CD4-positive, alpha-beta T cell treated with Interleukin-17A for 1 hour (primary cell): ENCODE data around the gene KLF15.

Experiments used
- DNase-seq: peaks from one replicate; pipeline ENCODE4 v3.0.0-alpha.2; 2020

KLF15 gene

DNA sequence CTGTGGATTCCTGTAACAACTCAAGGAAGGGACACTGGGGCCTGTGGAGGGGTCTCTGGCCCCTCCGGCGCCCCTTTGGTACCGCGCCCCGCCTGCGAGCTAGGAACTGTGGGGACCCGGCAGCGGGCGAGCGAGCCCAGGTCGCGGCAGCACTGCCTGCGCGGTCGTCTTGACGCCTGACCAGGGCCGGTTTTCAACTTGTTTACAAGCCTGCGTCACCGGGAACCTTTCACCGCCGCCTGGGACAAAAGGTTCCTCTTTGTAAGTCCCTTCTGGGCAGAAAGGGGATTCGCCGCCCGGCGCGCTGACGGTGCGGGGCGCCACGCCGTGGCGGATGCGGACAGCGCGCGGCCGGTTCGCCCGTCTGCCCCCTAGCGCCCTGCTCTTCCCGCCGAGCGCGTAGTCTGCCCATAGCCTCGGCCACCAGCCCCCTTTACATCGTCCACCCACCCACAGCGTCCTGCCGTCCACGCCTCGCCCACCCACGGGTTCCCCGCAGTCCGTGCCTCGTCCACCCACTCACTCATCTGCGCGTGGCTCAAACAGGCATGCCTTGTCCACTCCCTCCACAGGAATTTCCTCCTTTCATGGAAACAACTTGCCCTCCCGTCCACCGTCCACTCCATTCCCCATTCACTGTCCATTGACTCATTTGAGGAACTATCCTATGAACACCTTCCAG is 32.0 kb upstream of the KLF15 start:
- peak; percentile 22 for DNase-seq

DNA sequence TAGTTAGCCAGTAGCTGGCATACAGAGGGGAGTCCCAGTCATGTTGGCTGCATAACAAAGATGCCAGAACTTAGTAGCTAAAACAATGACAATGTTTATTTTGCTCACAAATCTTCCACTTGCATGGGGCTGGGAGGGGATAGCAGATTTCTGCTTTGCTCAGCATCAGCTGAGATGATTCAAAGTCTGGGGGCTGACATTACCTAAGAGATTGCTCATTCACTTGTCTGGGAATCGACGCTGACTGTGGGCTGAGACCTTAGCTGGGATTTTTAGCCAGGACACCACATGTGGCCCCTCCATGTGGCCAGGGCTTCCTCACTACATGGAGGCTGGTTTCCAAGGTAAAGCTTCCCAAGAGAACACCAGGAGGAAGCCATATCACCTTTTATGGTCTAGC is 24.8 kb upstream of the KLF15 start:
- DNase-seq, result no peak

- no peak for DNase-seq
These were observed 23.0 kb upstream of the KLF15 start for GRCh38 chr3:126380011-126380768.

GRCh38 chr3:126378341-126378751 is 21.1 kb upstream of the KLF15 start:
- no peak for DNase-seq

GRCh38 chr3:126377211-126377610 is 20.0 kb upstream of the KLF15 start:
- no peak for DNase-seq

DNA sequence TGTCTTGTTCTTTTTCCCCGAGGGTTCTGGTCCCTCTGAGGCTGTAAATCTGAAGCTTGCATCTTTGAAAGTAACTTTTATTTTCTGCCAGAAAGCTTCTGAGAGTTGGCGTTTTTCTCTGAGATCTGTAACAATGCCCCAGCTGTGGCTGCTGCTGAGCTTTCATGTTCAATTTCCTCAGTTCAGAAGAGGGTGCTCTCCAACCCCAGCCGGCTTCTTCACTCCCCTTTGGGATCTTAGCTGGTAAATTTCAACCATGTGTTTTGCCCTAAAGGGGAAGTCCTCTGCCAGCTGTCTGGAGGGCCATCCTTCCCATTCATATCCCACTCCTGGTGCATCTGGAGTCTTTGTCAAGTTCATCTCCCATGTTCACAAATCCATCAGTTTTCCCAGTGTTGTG is 19.2 kb upstream of the KLF15 start:
- no peak for DNase-seq

DNA sequence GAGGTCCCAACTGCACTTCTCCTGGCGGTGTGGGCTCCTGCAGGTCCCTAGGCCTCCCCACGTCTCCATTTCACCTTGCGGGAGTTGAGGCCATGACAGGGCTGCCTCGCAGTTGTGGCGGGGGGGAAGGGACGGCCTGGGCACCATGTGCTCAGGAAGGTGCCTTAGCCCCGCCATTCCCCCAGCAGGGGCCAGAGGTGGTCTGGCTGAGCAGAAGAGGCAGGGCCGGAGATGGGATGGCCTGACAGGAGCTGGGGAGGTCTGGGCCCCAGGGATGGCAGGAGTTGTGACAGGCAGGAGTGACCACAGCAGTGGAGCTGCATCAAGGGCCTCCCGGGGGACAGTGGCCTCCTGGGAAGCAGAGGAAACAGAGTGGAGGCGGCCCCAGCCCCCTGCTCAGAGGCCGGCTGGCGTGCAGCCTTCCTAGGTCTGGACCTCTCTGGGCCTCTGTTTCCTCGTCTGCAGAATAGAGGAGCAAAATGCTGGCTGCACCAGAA is 18.7 kb upstream of the KLF15 start:
- DNase-seq, result no peak

DNA sequence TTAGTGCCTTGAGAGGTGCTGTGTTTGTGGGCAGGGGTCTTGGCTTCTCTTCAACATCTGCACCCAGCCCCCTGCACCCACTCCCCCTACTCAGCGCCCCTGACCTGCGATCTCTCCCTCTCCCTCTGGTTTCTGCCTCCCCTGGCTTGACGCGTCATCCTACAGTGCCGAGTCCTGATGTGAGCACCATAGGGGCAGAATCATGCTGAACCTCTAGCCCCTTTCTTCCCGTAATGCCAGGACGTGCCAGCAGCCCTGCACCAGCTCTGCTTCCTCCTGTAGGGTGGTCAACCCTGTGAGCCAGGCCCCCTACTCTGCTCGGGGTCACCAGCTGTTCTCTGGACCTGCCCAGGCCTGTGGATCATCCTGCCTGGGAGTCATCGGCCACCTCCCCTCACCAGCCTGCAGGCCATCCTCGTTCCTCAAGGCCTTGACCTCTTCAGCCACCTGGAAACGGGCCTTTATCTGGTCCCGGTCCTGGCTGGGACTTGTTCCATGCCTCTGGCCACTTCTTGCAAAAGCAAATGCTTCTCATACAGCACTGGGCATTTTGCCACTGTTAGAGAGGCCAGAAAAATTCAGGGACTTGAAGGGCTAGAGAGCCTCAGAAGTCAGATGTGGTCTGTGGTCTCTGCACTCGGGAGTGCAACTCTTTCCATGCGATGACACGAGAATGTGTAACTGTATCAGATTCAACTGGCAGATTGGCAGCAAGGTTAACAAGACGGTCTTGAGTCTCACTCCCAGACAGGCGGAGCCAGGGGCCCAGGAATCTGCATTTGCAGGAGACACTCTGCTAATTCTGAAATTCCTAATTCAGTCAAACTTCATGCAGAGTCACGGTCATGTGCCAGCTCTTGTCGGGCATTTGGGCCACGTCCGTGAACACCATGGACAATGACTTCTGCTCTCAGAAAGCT is 16.7 kb upstream of the KLF15 start:
- DNase-seq, result no peak

- no peak for DNase-seq
These were observed 16.0 kb upstream of the KLF15 start for GRCh38 chr3:126373146-126373613.

DNA sequence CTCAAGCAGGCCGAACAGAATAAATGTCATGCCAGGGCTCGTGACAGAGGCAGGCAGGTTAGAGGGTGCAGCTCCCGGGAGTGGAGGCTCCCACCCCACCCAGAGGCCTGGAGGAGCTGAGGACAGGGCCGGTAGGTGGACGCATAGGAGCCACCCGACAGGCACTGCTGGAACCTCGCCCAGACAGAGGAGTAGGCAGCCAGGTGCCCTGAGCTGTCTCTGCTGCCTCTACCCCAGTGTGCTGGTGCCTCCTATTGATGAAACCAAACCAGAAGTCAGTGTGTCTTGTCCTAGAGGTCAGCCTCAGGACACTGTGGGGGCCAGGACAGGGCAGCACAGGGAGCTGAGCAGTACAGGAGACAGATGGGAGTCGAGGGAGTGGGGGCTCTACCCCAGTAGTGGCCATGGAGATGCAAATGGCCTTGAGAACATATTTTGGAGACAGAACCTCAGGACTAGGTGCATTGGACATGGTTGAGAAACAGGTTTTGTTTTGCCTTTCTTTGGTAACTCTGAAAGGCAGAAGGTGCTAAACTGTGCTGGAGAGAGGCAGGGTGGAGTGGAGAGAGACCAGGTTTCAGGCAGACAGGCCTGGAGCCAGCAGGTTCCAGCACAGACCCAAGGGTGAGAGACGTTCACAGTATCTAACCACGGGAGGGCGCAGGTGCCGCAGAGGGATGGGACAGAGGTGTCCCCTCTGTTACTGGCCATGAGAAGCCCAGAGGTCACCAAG is 15.4 kb upstream of the KLF15 start:
- no peak for DNase-seq

DNA sequence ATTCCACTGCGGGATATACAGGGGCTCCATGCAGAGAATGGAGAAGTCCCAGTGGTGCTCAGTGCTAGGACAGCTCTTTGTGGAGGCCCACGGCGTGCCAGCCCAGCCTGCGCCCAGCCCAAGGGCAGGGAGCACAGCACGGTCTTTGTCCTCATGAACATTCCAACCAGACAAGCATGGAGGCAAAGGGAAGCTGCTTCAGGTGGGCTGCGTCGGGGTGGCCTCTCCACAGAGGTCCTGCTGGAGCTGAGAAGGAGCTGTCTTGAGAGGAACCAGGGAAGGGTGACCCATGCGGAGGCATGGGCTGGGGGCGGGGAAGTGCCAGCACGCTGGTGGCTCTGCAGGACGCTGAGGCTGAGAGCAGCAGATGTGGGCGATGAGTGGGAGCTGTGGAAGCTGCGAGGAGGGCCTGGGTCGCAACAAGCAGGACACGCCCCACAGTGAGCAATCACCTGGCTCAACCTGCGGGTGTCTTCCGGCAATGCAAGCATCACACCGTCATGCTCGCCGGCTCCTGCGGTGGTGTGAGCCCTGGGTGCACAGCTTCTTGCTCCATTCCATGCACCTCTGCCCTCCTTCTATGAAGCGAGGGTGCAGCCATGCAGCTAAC is 14.0 kb upstream of the KLF15 start:
- DNase-seq, result no peak

DNA sequence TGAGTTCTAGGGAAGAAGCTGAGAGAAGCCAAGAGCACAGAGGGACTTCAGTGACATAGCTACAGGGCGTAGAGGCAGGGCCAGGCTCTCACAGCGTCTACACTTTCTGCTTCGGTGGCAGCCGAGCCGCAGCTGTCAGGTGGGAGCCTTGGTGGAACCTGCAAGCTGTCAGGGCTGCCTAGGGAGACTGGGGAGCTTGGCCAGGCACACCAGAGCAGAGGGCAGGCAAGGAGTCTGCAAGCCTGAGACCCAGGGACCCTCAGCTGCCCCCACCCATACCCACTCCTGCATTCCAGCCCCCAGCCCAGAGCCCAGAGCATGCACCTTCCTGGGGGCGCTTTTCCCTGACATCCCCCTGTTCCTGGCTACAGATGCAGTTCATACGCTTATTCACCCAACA is 13.4 kb upstream of the KLF15 start:
- no peak for DNase-seq

DNA sequence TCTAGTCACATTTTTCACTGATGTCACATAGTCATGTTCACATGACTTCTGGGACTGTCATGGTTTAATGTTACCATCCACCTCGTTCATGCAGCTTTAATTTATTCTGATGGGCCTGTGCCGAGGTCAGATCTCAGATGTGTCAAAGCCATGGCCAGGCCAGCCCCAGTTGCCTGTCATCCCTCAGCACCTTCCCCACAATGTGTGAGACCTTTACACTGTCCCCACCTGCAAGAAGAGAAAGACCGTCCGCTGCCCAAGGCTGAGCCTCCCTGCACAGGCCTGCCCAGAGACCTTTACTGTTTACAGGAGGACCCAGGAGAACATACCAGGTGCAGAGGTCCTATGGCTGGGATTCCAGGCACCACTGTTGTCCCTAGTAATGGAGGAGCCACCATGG is 12.8 kb upstream of the KLF15 start:
- DNase-seq, result no peak

- DNase-seq, result no peak
These were observed 12.3 kb upstream of the KLF15 start for GRCh38 chr3:126369490-126369889.

- no peak for DNase-seq
These were observed 10.2 kb upstream of the KLF15 start for GRCh38 chr3:126367316-126367805.

DNA sequence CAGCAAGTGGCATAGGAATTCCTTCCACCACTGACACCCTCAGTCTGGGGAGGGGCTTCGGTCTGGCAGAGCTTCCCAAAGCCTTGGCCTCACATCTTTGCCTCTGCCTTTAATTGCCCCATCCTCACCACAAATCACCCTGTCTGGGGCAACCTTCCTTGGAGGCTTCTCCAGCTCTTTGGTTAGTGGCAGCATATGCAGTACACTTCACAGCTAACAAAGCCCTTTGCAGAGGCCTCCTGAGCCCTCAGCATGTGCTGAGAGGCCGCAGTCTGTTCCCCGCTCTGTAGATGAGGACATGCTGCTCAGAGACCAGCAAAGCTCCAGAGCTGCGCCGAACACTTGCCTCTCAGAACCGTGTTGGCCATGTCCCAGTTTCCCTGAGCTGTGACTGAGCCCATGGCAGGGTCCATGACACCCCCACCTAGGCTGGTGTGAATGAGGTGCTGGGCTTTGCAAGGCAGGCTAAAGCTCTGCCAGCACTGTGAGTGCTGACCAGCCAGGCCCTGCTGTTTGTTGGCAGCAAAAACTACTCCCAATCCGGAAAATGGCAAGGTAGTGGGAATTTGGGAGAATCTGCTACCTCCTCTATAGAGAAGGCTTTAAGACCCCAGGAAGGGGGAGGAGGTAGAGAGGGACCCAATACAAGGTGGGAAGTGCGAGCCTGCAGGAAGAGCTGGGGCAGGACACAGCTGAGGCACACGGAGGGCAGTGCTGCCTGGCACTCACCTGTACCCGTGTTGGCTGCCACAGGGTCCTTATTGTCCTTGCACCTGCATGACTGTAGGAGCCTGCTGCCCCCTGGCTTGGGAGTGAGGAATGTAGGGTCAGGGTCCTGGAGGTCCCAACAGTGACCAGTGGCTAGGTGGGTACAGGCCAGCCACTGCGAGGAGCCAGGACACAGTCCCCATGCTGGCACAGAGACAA is 8.4 kb upstream of the KLF15 start:
- no peak for DNase-seq

GRCh38 chr3:126364731-126365301 is 7.6 kb upstream of the KLF15 start:
- no peak for DNase-seq

DNA sequence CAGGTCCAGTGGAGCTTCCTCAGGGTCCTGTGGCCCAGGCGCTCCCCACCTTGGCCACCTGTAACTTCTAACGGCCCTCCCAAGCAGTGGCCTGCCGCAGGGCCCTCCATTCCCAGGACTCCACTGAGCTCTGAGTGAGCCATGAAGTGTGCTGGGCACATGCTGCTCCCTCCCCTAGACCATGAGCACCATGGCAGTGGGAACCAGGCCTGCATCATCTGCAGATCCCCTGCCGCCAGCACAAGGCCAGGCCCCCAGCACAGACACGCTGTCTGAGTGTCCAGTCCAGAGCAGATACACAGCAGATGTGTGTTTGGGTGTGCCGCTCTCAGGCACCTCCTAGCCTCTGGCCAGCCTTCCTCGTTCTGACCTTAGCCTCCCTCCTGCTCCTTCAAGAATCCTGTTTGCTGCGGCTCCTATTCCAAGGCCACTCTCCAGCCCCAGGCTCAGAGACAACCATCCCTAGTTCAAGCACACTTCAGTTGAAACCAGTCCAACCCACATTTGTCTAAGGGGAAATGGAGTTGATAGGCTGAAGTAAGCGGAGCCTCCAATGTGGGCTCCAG is 7.0 kb upstream of the KLF15 start:
- no peak for DNase-seq

GRCh38 chr3:126361211-126361610 is 4.0 kb upstream of the KLF15 start:
- no peak for DNase-seq

- DNase-seq, result no peak
These were observed 3.5 kb upstream of the KLF15 start for GRCh38 chr3:126360714-126361060.
